PFSK-1 (cell line): ENCODE measurements around the gene GPC6.

Experiments used
- FOXP2 ChIP-seq: optimal IDR thresholded peaks from 2 replicates; pipeline ENCODE3; 2011; ENCODE audit warnings: borderline replicate concordance, control low read depth, inconsistent platforms; ENCODE audit not compliant: insufficient read depth; ENCODE audit errors: extremely low read length, extremely low read depth
- POLR2AphosphoS5 ChIP-seq: IDR thresholded peaks from 2 replicates; pipeline ENCODE4 v1.6.1; 2012; ENCODE audit warnings: low read depth, mild to moderate bottlenecking, control low read depth, low read length, moderate library complexity
- SIN3A ChIP-seq: IDR thresholded peaks from 2 replicates; pipeline ENCODE4 v1.6.1; 2012; ENCODE audit warnings: mild to moderate bottlenecking, low read length, moderate library complexity, borderline replicate concordance; ENCODE audit not compliant: insufficient read depth
- TF ChIP-seq, protein P1 (sequence below), 2 experiments: IDR thresholded peaks; 2 replicates each; pipeline versions ENCODE4 v1.6.1 to v1.8.0; 2011 to 2012; ENCODE audit warnings: low read depth in 2 of 2, low read length in 2 of 2, control low read depth in 1 of 2, inconsistent platforms in 1 of 2, mild to moderate bottlenecking in 1 of 2, moderate library complexity in 1 of 2; ENCODE audit not compliant: insufficient read depth in 1 of 2

DNA sequence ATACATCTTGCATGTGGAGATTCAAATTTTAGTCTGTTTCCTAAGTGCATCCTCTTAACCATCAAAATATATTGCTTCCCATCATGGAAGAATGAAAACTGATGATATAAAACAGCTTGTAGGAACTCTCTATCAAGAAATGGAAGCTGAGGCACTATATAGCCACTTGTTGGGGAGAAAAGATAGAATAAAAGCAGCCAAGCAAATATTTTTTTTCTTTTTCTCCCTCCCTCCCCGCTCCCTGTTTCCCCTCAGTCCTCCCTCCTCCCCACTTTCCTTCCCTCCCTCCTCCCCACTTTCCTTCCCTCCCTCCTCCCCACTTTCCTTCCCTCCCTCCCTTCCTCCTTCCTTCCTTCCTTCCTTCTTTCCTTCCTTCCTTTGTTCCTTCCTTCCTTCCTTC, 413.8 kb downstream of the GPC6 start:
- TF ChIP-seq FOXP2 = no peak
- TF ChIP-seq SIN3A = no peak
- TF ChIP-seq POLR2AphosphoS5 = no peak
- TF ChIP-seq, protein P1, sequence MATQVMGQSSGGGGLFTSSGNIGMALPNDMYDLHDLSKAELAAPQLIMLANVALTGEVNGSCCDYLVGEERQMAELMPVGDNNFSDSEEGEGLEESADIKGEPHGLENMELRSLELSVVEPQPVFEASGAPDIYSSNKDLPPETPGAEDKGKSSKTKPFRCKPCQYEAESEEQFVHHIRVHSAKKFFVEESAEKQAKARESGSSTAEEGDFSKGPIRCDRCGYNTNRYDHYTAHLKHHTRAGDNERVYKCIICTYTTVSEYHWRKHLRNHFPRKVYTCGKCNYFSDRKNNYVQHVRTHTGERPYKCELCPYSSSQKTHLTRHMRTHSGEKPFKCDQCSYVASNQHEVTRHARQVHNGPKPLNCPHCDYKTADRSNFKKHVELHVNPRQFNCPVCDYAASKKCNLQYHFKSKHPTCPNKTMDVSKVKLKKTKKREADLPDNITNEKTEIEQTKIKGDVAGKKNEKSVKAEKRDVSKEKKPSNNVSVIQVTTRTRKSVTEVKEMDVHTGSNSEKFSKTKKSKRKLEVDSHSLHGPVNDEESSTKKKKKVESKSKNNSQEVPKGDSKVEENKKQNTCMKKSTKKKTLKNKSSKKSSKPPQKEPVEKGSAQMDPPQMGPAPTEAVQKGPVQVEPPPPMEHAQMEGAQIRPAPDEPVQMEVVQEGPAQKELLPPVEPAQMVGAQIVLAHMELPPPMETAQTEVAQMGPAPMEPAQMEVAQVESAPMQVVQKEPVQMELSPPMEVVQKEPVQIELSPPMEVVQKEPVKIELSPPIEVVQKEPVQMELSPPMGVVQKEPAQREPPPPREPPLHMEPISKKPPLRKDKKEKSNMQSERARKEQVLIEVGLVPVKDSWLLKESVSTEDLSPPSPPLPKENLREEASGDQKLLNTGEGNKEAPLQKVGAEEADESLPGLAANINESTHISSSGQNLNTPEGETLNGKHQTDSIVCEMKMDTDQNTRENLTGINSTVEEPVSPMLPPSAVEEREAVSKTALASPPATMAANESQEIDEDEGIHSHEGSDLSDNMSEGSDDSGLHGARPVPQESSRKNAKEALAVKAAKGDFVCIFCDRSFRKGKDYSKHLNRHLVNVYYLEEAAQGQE (IDR thresholded peaks at IDR 0.05; ENCODE audit: insufficient read depth in 1 of 2, low read depth in 2 of 2, low read length in 2 of 2) = no peak
